ENCODE results near the gene EPHA1.

DNA sequence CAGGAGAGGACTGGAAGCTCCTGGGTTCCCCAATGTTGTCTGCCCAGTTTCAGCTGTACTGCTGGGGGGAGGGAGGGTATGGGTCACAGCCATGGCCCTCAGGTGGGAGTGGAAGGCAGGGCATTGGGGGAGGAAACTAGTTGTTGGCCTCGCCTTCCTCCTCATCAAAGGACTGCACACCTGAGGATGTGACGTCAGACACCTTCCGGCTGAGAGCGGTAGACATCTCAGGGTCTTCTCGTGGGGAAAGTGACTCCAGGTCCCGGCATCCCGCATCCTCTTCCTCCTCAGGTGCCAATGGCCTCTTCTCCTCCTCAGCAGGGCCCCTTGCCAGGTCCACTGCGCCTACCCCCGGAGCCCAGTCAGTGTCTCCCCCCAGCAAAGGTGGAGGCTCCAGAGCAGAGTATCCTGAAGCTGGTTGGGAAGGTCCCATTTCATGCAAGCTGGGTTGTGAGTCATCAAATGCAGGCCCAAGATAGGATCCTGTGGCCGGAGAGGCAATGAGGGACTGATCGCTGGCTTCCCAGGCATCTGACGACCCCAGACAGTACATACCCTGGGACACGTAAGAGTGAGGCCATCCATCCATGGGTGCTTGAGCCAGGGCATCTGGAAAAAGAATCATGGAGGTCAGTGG lies 52.1 kb downstream of the EPHA1 start:
- TF ChIP-seq, protein P1, sequence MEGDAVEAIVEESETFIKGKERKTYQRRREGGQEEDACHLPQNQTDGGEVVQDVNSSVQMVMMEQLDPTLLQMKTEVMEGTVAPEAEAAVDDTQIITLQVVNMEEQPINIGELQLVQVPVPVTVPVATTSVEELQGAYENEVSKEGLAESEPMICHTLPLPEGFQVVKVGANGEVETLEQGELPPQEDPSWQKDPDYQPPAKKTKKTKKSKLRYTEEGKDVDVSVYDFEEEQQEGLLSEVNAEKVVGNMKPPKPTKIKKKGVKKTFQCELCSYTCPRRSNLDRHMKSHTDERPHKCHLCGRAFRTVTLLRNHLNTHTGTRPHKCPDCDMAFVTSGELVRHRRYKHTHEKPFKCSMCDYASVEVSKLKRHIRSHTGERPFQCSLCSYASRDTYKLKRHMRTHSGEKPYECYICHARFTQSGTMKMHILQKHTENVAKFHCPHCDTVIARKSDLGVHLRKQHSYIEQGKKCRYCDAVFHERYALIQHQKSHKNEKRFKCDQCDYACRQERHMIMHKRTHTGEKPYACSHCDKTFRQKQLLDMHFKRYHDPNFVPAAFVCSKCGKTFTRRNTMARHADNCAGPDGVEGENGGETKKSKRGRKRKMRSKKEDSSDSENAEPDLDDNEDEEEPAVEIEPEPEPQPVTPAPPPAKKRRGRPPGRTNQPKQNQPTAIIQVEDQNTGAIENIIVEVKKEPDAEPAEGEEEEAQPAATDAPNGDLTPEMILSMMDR (IDR thresholded peaks at IDR 0.05; ENCODE audit: low read depth, low read length, missing input control), result no peak
- TF ChIP-seq, protein P2, sequence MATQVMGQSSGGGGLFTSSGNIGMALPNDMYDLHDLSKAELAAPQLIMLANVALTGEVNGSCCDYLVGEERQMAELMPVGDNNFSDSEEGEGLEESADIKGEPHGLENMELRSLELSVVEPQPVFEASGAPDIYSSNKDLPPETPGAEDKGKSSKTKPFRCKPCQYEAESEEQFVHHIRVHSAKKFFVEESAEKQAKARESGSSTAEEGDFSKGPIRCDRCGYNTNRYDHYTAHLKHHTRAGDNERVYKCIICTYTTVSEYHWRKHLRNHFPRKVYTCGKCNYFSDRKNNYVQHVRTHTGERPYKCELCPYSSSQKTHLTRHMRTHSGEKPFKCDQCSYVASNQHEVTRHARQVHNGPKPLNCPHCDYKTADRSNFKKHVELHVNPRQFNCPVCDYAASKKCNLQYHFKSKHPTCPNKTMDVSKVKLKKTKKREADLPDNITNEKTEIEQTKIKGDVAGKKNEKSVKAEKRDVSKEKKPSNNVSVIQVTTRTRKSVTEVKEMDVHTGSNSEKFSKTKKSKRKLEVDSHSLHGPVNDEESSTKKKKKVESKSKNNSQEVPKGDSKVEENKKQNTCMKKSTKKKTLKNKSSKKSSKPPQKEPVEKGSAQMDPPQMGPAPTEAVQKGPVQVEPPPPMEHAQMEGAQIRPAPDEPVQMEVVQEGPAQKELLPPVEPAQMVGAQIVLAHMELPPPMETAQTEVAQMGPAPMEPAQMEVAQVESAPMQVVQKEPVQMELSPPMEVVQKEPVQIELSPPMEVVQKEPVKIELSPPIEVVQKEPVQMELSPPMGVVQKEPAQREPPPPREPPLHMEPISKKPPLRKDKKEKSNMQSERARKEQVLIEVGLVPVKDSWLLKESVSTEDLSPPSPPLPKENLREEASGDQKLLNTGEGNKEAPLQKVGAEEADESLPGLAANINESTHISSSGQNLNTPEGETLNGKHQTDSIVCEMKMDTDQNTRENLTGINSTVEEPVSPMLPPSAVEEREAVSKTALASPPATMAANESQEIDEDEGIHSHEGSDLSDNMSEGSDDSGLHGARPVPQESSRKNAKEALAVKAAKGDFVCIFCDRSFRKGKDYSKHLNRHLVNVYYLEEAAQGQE (IDR thresholded peaks at IDR 0.05), result no peak
- TF ChIP-seq, protein P3, sequence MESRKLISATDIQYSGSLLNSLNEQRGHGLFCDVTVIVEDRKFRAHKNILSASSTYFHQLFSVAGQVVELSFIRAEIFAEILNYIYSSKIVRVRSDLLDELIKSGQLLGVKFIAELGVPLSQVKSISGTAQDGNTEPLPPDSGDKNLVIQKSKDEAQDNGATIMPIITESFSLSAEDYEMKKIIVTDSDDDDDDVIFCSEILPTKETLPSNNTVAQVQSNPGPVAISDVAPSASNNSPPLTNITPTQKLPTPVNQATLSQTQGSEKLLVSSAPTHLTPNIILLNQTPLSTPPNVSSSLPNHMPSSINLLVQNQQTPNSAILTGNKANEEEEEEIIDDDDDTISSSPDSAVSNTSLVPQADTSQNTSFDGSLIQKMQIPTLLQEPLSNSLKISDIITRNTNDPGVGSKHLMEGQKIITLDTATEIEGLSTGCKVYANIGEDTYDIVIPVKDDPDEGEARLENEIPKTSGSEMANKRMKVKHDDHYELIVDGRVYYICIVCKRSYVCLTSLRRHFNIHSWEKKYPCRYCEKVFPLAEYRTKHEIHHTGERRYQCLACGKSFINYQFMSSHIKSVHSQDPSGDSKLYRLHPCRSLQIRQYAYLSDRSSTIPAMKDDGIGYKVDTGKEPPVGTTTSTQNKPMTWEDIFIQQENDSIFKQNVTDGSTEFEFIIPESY (IDR thresholded peaks at IDR 0.05), result no peak
- TF ChIP-seq RAD21 (IDR thresholded peaks at IDR 0.05), result no peak
- TF ChIP-seq, protein P4, sequence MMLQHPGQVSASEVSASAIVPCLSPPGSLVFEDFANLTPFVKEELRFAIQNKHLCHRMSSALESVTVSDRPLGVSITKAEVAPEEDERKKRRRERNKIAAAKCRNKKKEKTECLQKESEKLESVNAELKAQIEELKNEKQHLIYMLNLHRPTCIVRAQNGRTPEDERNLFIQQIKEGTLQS (IDR thresholded peaks at IDR 0.05), result no peak
- no peak for TF ChIP-seq RXRA (IDR thresholded peaks at IDR 0.05)
- TF ChIP-seq TAF1 (conservative IDR thresholded peaks at IDR 0.05), result no peak
- no peak for TF ChIP-seq JUND (IDR thresholded peaks at IDR 0.05)
- TF ChIP-seq, protein P5, sequence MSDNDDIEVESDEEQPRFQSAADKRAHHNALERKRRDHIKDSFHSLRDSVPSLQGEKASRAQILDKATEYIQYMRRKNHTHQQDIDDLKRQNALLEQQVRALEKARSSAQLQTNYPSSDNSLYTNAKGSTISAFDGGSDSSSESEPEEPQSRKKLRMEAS (IDR thresholded peaks at IDR 0.05), result no peak
- TF ChIP-seq EGR1 (IDR thresholded peaks at IDR 0.05; ENCODE audit: low read depth in 2 of 2), result no peak
- TF ChIP-seq GABPA (IDR thresholded peaks at IDR 0.05 in 1 of 2, conservative IDR thresholded peaks at IDR 0.05 in 1 of 2), result no peak
- TF ChIP-seq NR2F2 (IDR thresholded peaks at IDR 0.05), result no peak
- TF ChIP-seq YY1 (IDR thresholded peaks at IDR 0.05), result no peak
